ENCODE data around the gene WASF2. TPM values are rescaled to one million over a fixed set of nuclear protein-coding genes. Genes with fewer than 3 reads are reported as not detected.

Gene WASF2
- total RNA-seq, 1 experiment from 2014 or later: 65.9 TPM

GRCh38 chr1:27379564-27380122, 110.3 kb downstream of the WASF2 start:
- Histone ChIP-seq H4K5ac (ENCODE audit: insufficient read length, low read depth, low read length) (no peak overlapping the region), H2AFZ (ENCODE audit: low read length) (no peak overlapping the region), H3K23ac (ENCODE audit: insufficient read length, low read depth, low read length) (no peak overlapping the region), H3K9me3 (ENCODE audit: control insufficient read depth, low read depth, low read length) (no peaks in the 10 kb centered on the region), H3T11ph (ENCODE audit: low read length) (no peak overlapping the region), H3K9ac (ENCODE audit: extremely low read depth, insufficient read length, low read length) (no peak overlapping the region), H4K8ac (replicated peaks; ENCODE audit: insufficient read length, low read depth, low read length) (no peak overlapping the region), H2BK5ac (ENCODE audit: insufficient read length, low read length) (no peak overlapping the region), H4K91ac (ENCODE audit: insufficient read length, low read depth, low read length) (no peak overlapping the region), H3K23me2 (ENCODE audit: insufficient read length, low read depth, low read length, poor library complexity, severe bottlenecking) (peaks cover 6% of the 10 kb centered on the region), H3K27ac (ENCODE audit: insufficient read length, low read depth, low read length) (no peak overlapping the region), H3K79me2 (ENCODE audit: insufficient read depth, low read length) (no peaks in the 10 kb centered on the region), H2AK5ac (ENCODE audit: insufficient read length, low read length) (no peak overlapping the region), H2BK12ac (ENCODE audit: insufficient read length, low read depth, low read length) (no peak overlapping the region), H2BK120ac (ENCODE audit: low read depth, low read length, poor library complexity, severe bottlenecking) (no peak overlapping the region), H2BK20ac (ENCODE audit: low read depth, low read length, poor library complexity, severe bottlenecking) (no peak overlapping the region), H3K4ac (ENCODE audit: low read depth, low read length) (no peak overlapping the region), H3K14ac (ENCODE audit: insufficient read depth, low read length) (no peak overlapping the region; the same call in 1 of the 2 replicates), H3K18ac (ENCODE audit: insufficient read length, low read depth, low read length) (no peak overlapping the region), H2BK15ac (ENCODE audit: low read depth, low read length) (no peak overlapping the region), H3K4me2 (ENCODE audit: insufficient read depth, insufficient read length, low read length) (no peak overlapping the region), H3K56ac (ENCODE audit: insufficient read length, low read depth, low read length) (no peak overlapping the region), H3K4me1 (ENCODE audit: insufficient read depth, low read length) (no peaks in the 10 kb centered on the region; the same call in 1 of the 2 replicates), H3K79me1 (ENCODE audit: insufficient read depth, low read depth, low read length, poor library complexity, severe bottlenecking) (no peaks in the 10 kb centered on the region), H4K20me1 (ENCODE audit: control insufficient read depth, insufficient read depth, insufficient read length) (no peaks in the 10 kb centered on the region), H3K27me3 (ENCODE audit: insufficient read depth, low read length) (no peaks in the 10 kb centered on the region)
- Mint-ChIP-seq H3K4me3 (no peak overlapping the region), H3K4me1 (peaks cover 8 to 17% of the 10 kb centered on the region in 2 experiments), H3K9me3 (no peaks in the 10 kb centered on the region), H3K36me3 (ENCODE audit: insufficient read depth in 1 of 3, low read depth in 3 of 3) (no peaks in the 10 kb centered on the region; a peak in 1 of 7 replicates), H3K27ac (no peak overlapping the region; a peak in 1 of 7 replicates), H3K27me3 (ENCODE audit: low read depth) (peaks cover 25% of the 10 kb centered on the region)
- no peak for TF ChIP-seq CTCF (conservative IDR thresholded peaks at IDR 0.05)
- DNase-seq: no peak
- no CpG with 5 or more reads among the region's 11 CpGs for WGBS (ENCODE audit: extremely low coverage, insufficient read length, low lambda C conversion rate)
